Prostate gland (tissue), 2 donors: ENCODE results near the gene COMMD4.

Experiments
- POLR2A ChIP-seq: fragments of 450-650 bp; IDR thresholded peaks from one replicate; pipeline ENCODE4 v1.6.1; 2016; ENCODE audit warnings: antibody characterized with exemption, mild to moderate bottlenecking
- POLR2AphosphoS5 ChIP-seq: sonication (generic); formaldehyde crosslinking; IDR thresholded peaks from one replicate; pipeline ENCODE4 v1.6.1; 2017; ENCODE audit warnings: antibody characterized with exemption
- TF ChIP-seq, protein P1 (sequence below), 4 experiments: fragments of 200-600 bp in 2 of 4; fragments of 450-650 bp in 2 of 4; sonication (generic) in 2 of 4; IDR thresholded peaks; 1 replicate in 3 of 4; 2 replicates in 1 of 4; pipeline ENCODE4 v1.5.1; 2016 to 2019; ENCODE audit warnings: antibody characterized with exemption in 4 of 4, mild to moderate bottlenecking in 2 of 4, moderate library complexity in 2 of 4

DNA sequence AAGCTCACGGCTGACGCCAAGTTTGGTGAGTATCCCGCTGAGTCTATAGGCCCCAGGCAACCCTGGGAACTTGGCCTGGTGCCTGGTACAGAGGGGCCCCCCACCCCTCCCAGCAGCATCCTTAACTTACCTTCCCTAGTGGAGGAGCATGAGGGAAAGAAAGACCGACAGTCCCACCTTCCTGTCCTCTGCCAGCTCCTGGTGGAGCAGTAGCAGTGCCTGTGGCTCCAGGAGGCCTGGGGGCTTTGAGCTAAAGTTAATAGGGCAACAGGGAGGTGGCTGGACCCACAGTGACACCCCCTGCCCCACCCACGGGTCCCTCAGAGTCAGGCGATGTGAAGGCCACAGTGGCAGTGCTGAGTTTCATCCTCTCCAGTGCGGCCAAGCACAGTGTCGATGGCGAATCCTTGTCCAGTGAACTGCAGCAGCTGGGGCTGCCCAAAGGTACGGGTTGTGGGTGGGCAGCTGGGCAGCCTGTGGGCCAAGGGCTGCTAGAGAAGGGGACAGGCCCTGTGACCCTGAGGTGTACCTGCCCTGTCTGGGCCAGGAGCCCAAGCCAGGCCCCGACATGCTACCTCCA, 2.9 kb downstream of the COMMD4 start:
- TF ChIP-seq, protein P1, sequence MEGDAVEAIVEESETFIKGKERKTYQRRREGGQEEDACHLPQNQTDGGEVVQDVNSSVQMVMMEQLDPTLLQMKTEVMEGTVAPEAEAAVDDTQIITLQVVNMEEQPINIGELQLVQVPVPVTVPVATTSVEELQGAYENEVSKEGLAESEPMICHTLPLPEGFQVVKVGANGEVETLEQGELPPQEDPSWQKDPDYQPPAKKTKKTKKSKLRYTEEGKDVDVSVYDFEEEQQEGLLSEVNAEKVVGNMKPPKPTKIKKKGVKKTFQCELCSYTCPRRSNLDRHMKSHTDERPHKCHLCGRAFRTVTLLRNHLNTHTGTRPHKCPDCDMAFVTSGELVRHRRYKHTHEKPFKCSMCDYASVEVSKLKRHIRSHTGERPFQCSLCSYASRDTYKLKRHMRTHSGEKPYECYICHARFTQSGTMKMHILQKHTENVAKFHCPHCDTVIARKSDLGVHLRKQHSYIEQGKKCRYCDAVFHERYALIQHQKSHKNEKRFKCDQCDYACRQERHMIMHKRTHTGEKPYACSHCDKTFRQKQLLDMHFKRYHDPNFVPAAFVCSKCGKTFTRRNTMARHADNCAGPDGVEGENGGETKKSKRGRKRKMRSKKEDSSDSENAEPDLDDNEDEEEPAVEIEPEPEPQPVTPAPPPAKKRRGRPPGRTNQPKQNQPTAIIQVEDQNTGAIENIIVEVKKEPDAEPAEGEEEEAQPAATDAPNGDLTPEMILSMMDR (IDR thresholded peaks at IDR 0.05), result no peak
- TF ChIP-seq POLR2A, result no peak
- TF ChIP-seq POLR2AphosphoS5, result no peak
